HCT116 (cell line): Measurements from ENCODE around the gene SUPT4H1. TPM values are rescaled to one million over a fixed set of nuclear protein-coding genes. Genes with fewer than 3 reads are reported as not detected.

Experiments used
- ATAC-seq: fragments of 200-7000 bp; cut with Tn5 transposase; 2 replicates; pipeline ENCODE4 v1.9.1; 2020; ENCODE audit warnings: mild to moderate bottlenecking, moderate library complexity
- BruUV-seq: library from RNA; stranded (reverse); fragments of 400-500 nt; replicated peaks from 2 replicates; lab custom pipeline; 2021; lab: Mats Ljungman, UMichigan
- CTCF ChIA-PET: fragments of 300-600 bp; sonication (Branson Sonifier 250); formaldehyde crosslinking; loops from one replicate; lab custom pipeline; 2021; ENCODE audit warnings: antibody characterized with exemption; lab: Charles Lee
- POLR2A ChIA-PET: fragments of 300-600, 350-600 bp; sonication (Branson Sonifier 250); formaldehyde crosslinking; loops from one replicate; lab custom pipeline; 2021; ENCODE audit warnings: antibody characterized with exemption; lab: Charles Lee
- RAD21 ChIA-PET, 2 experiments: fragments of 300-600 bp; sonication (Branson Sonifier 250); formaldehyde crosslinking; loops; one replicate each; lab custom pipeline; 2023; ENCODE audit warnings: low total read pairs in 2 of 2; ENCODE audit not compliant: uncharacterized antibody in 2 of 2, unreplicated experiment in 2 of 2, low non-redundant PET in 1 of 2; lab: Charles Lee
- DNase-seq: peaks from one replicate; pipeline ENCODE4 v3.0.0-alpha.2; 2010; ENCODE audit warnings: low read depth, low spot score
- H2AFZ ChIP-seq: fragments of 200-600 bp; shearing (Covaris generic), sonication (generic); 2 replicates; pipeline ENCODE4 v1.6.1; 2017; ENCODE audit warnings: low read depth, mixed run types, mixed read lengths, antibody characterized with exemption, low read length; ENCODE audit not compliant: poor library complexity, severe bottlenecking
- H3K27ac ChIP-seq: 2 replicates; pipeline ENCODE4 v1.5.1; 2012; ENCODE audit warnings: low read depth, low read length
- H3K27me3 ChIP-seq: fragments of 200-600 bp; sonication (generic); 2 replicates; pipeline ENCODE4 v1.6.1; 2016; ENCODE audit warnings: mixed run types, low read length, mixed read lengths; ENCODE audit not compliant: insufficient read depth
- H3K36me3 ChIP-seq, 2 experiments: fragments of 200-500 bp in 1 of 2; fragments of 200-600 bp in 1 of 2; sonication (Bioruptor generic) in 1 of 2; sonication (generic) in 1 of 2; 2 replicates each; pipeline versions ENCODE4 v1.5.1 to v1.6.1; 2014 to 2016; ENCODE audit warnings: low read length in 2 of 2, inconsistent platforms in 1 of 2, mixed read lengths in 1 of 2, mixed run types in 1 of 2; ENCODE audit not compliant: insufficient read depth in 2 of 2, control insufficient read depth in 1 of 2
- H3K4me1 ChIP-seq, 2 experiments: fragments of 200-600 bp in 1 of 2; sonication (generic) in 1 of 2; 2 replicates each; pipeline versions ENCODE4 v1.5.1 to v1.6.1; 2012 to 2017; ENCODE audit warnings: low read length in 2 of 2, inconsistent platforms in 1 of 2, mild to moderate bottlenecking in 1 of 2, mixed read lengths in 1 of 2, mixed run types in 1 of 2, moderate library complexity in 1 of 2; ENCODE audit not compliant: insufficient read depth in 2 of 2, control insufficient read depth in 1 of 2
- H3K4me2 ChIP-seq: fragments of 200-600 bp; sonication (generic); 2 replicates; pipeline ENCODE4 v1.6.1; 2017; ENCODE audit warnings: mixed run types, low read length, mixed read lengths
- H3K4me3 ChIP-seq, 2 experiments: fragments of 200-600 bp in 1 of 2; sonication (generic) in 1 of 2; replicated peaks in 1 of 2; 2 replicates each; pipeline ENCODE4 v1.5.1; 2011 to 2016; ENCODE audit warnings: low read length in 2 of 2, control low read depth in 1 of 2, low read depth in 1 of 2, mild to moderate bottlenecking in 1 of 2, mixed read lengths in 1 of 2, mixed run types in 1 of 2
- H3K79me2 ChIP-seq: fragments of 200-600 bp; sonication (generic); 2 replicates; pipeline ENCODE4 v1.6.1; 2017; ENCODE audit warnings: mild to moderate bottlenecking, mixed run types, low read length, moderate library complexity, mixed read lengths; ENCODE audit not compliant: insufficient read depth
- H3K9ac ChIP-seq: fragments of 200-600 bp; sonication (generic); 2 replicates; pipeline ENCODE4 v1.6.1; 2016; ENCODE audit warnings: low read length, mixed read lengths
- H3K9me2 ChIP-seq: fragments of 200-600 bp; sonication (generic), shearing (Covaris generic); 2 replicates; pipeline ENCODE4 v1.6.1; 2017; ENCODE audit warnings: mixed run types, mild to moderate bottlenecking, moderate library complexity; ENCODE audit not compliant: insufficient read depth
- H3K9me3 ChIP-seq, 2 experiments: fragments of 200-500 bp in 1 of 2; fragments of 200-600 bp in 1 of 2; sonication (Bioruptor generic) in 1 of 2; sonication (generic) in 1 of 2; 2 replicates each; pipeline ENCODE4 v1.6.1; 2014 to 2017; ENCODE audit warnings: low read length in 2 of 2, mixed read lengths in 2 of 2, inconsistent platforms in 1 of 2, low read depth in 1 of 2, mild to moderate bottlenecking in 1 of 2, mixed run types in 1 of 2, moderate library complexity in 1 of 2; ENCODE audit not compliant: control insufficient read depth in 1 of 2, insufficient read depth in 1 of 2
- H4K20me1 ChIP-seq: fragments of 200-600 bp; sonication (generic), shearing (Covaris generic); 2 replicates; pipeline ENCODE4 v1.6.1; 2017; ENCODE audit warnings: mixed run types, mild to moderate bottlenecking, moderate library complexity; ENCODE audit not compliant: insufficient read depth
- ATF3 ChIP-seq: IDR thresholded peaks from 2 replicates; pipeline ENCODE4 v1.6.1; 2012
- CBX3 ChIP-seq: IDR thresholded peaks from 2 replicates; pipeline ENCODE4 v1.6.1; 2012; ENCODE audit warnings: low read depth
- ELF1 ChIP-seq: IDR thresholded peaks from 2 replicates; pipeline ENCODE4 v1.6.1; 2012; ENCODE audit warnings: low read depth, borderline replicate concordance
- EZH2phosphoT487 ChIP-seq: fragments of 200-600 bp; IDR thresholded peaks from 2 replicates; pipeline ENCODE4 v1.6.1; 2018; ENCODE audit warnings: antibody characterized with exemption, borderline replicate concordance
- SP1 ChIP-seq: IDR thresholded peaks from 2 replicates; pipeline ENCODE4 v1.6.1; 2012; ENCODE audit warnings: low read depth
- SRF ChIP-seq: IDR thresholded peaks from 2 replicates; pipeline ENCODE4 v1.6.1; 2012; ENCODE audit warnings: low read depth
- YY1 ChIP-seq: IDR thresholded peaks from 2 replicates; pipeline ENCODE4 v1.6.1; 2011; ENCODE audit warnings: low read length, low read depth, moderate library complexity, mild to moderate bottlenecking; ENCODE audit not compliant: insufficient replicate concordance; ENCODE audit errors: extremely low read depth
- ZNF274 ChIP-seq: fragments of 200-500 bp; sonication (Bioruptor generic); IDR thresholded peaks from 2 replicates; pipeline ENCODE4 v1.6.1; 2014; ENCODE audit warnings: mild to moderate bottlenecking, low read depth, low read length, inconsistent platforms
- intact Hi-C: fragments of 100-400 bp; cut with micrococcal nuclease; formaldehyde crosslinking; loops from 2 replicates; pipeline ENCODE4 v1.10.0; 2022
- total RNA-seq: library from RNA; stranded (reverse); gene quantifications from one replicate; pipeline ENCODE4 v1.2.1, GENCODE V29; 2021; ENCODE audit not compliant: unreplicated experiment

SUPT4H1 gene
- total RNA-seq, 1 experiment from 2014 or later, result 118 TPM

- TF ChIP-seq EZH2phosphoT487 (no peak), SRF (no peak), CBX3 (no peak), ELF1 (no peak), SP1 (no peak), ATF3 (no peak), YY1 (no peak), ZNF274 (no peak)
- Histone ChIP-seq H3K9me3 (no peaks in the 10 kb centered on the region), H3K9me2 (no peaks in the 10 kb centered on the region), H3K36me3 (peaks cover 44 to 77% of the 10 kb centered on the region in 2 experiments; a peak in 3 of 4 replicates), H3K4me3 (no peak overlapping the region), H3K4me2 (no peak overlapping the region), H3K9ac (no peak overlapping the region), H3K4me1 (peaks cover 16% of the 10 kb centered on the region in 2 experiments), H2AFZ (no peak overlapping the region), H4K20me1 (no peaks in the 10 kb centered on the region), H3K27ac (no peak overlapping the region; the same call in 1 of the 2 replicates), H3K79me2 (peaks cover 25% of the 10 kb centered on the region), H3K27me3 (no peaks in the 10 kb centered on the region)
- intact Hi-C loops, result no loop called here
- DNase-seq, result no peak
- ChIA-PET POLR2A (interaction anchor here (4.8 kb wide), 1 partner anchor 8 kb away, joined by 13 read pairs; the partner anchor contains the start of gene SUPT4H1), CTCF (no interaction called here), RAD21 (no interaction called here)
- no TSS peak for BruUV-seq
- no peak for ATAC-seq
These were observed 8.5 kb upstream of the SUPT4H1 start for GRCh38 chr17:58360296-58361063.
